GM18951 (cell line): ENCODE measurements around the gene CD69.
"Not testable (repeated sequence)": the region's sequence is repeated elsewhere in the genome, so short reads cannot be mapped to it uniquely, and the experiment has no call there.

Source experiments
- POLR2A ChIP-seq: IDR thresholded peaks from 4 replicates; pipeline ENCODE4 v1.6.1; 2011; ENCODE audit warnings: mild to moderate bottlenecking; ENCODE audit not compliant: insufficient read length, insufficient read depth; ENCODE audit errors: extremely low read depth
- in situ Hi-C: fragments of 300-500 bp; cut with MboI; formaldehyde crosslinking; loops from one replicate; pipeline ENCODE4 v1.12.0; 2022; ENCODE audit warnings: low sequenced_read_pairs, mixed read lengths, inconsistent platforms; ENCODE audit not compliant: unreplicated experiment

CD69 gene

GRCh38 chr12:9711664-9712063 lies 49.0 kb downstream of the CD69 start:
- in situ Hi-C loops, result no loop called here
- no peak for TF ChIP-seq POLR2A

- TF ChIP-seq POLR2A, result no peak
These were observed 49.9 kb downstream of the CD69 start for GRCh38 chr12:9710584-9711375.

GRCh38 chr12:9708853-9709252 lies 51.8 kb downstream of the CD69 start:
- in situ Hi-C loops, result no loop called here
- no peak for TF ChIP-seq POLR2A

More at GRCh38 chr12:9710584-9711375, 49.9 kb downstream of the CD69 start:
- in situ Hi-C loops, result no loop called here

GRCh38 chr12:9707864-9708808 lies 52.6 kb downstream of the CD69 start:
- TF ChIP-seq POLR2A, result no peak
- in situ Hi-C loops, result no loop called here

GRCh38 chr12:9707356-9707755 lies 53.3 kb downstream of the CD69 start:
- no peak for TF ChIP-seq POLR2A
- in situ Hi-C loops, result no loop called here

GRCh38 chr12:9706086-9706685 lies 54.5 kb downstream of the CD69 start:
- in situ Hi-C loops, result no loop called here
- TF ChIP-seq POLR2A, result no peak

GRCh38 chr12:9704561-9704960 lies 56.1 kb downstream of the CD69 start:
- in situ Hi-C loops, result not testable (repeated sequence)
